ENCODE data around the gene FAIM2.
"Not testable (repeated sequence)": the region's sequence is repeated elsewhere in the genome, so short reads cannot be mapped to it uniquely, and the experiment has no call there.

FAIM2 gene

DNA sequence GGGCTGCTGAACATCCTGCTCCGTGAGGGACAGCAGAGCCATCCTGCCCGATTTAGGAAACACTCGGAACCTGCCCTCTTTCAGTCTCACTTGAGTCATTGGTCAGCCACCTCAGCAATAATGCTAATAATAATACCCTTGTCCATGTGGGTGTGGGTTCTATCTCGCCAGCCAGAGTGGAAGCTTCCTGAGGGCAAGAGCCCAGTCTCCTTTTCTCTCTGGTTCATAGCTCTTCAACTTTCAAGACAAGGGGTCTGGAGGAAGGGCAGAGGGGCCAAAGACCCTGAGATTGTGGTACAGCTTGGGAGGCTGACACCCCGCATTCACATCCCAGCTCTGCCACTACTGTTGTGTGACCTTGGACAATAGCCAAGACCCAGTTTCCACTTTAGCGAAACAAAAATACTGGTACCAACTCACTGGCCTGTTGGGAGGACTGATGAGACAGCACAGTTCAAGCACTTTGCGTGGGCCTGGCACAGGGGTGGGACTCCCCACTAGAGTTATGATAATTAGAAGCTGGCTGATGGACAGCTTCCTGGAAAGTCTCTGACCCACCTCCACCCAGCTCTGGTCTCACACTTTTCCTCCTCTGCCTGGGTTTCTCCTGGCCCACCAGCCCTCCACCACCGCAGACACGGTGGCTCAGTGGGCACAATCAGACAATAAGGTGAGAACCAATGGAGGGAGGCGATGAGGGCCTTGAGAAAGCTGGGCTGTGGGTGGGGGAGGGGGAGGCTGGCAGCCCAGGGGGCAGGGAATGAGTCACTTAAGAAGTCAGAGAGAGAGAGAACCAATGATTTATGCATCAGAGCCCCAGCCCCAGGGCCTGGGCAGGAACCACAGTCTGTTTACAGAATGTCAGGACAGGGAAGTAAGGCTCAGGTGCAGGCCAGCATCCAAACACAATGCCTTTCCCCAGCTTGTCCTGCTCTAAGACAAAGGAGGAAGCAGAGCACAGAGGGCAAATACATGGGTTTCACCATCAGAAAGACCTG lies 9.6 kb downstream of the FAIM2 start:
- no peak for DNase-seq (ENCODE audit: low spot score)

DNA sequence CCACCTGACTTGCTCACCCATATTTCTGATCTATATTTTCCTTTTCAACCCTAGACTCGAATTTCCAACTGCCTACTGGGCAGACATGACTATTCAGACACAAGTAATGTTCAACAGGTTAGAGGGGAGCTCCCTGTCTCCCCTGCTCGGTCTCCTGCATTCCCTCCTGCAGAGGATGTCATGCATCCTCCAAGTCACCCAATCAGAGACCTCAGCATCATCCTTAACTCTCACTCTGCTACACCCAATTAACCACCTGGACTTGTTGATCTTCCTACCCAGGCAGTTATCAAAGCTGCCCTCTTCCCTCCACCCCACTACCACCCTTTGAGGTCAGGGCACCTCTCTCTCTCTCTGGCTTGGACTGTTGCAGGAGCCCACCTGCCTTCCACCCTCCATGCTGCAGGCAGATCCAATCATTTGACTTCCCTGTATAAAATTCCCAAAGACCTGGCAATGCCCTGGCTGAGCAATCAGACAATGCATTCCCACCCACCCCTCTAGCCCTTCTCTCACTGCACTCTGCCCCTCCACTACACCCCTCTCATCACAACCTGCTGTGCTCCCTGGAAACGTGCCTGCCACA lies 10.9 kb downstream of the FAIM2 start:
- no peak for DNase-seq (ENCODE audit: low spot score)

DNA sequence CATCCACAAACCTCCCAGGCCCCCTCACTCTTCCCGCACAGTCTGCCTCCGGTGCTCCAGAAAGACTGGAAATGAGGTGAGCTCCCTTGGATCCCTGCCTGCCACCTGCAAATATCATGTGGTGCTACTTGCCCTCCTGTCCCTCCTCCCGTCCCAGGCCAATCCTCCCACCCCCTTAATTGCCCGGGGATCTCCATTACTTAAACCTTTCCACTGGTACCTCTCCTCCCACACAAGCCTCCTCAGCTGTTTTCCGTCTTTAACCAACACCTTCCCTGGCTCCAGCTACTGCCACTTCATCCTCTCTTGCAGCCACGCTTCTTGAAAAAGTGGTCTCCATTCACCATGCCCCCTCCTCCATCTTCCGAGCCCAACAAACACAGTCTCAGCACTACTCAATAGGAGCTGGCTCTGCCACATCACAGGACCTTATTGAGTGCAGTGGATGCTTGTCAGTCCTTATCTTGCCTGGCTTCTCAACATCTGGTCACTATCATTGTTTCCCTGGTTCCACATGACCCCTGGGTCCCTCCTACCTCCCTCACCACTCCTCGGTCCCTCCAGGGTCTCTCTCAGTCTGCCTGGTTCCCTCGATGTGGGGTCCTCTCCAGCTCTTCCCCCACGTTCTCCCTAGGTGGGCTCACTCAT lies 11.5 kb downstream of the FAIM2 start:
- DNase-seq (ENCODE audit: low spot score) = no peak

DNA sequence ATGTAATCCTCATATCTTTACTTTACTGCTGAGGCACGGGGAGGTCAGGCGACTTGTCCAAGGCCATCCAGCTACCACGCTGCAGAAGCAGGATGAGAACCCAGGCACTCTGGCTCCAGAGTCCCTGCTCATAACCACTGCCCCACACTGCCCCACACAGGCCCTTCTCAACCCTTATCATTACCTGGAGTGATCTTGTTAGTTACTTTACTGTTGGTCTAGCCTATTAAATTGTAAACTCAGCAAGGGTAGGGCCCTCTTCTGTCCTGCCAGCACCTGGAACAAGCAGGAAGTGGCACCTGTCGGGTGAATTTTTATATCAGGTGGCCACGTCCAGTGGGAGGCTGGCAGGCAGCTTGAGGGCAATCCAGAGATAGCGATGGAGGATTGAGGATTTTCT lies 12.2 kb downstream of the FAIM2 start:
- no peak for DNase-seq (ENCODE audit: low spot score)

DNA sequence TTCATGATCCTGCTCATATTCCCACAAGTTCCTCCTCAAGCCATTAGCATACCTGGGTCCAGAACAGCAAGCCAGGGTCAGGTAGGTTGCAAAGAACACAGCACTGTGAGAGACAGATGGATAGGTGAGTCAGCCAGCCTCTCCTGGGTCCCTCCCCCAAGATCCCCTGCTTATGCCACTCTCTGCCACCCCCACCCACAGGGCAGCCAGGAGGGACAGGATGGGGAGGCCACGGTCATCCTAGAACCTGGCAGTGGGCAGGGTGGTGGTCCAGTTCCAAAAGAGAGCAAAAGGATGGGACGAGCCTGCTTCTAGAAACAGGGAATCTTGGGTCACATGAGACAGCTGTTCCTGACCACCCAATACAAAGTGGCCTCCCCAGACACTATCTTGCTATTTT lies 12.7 kb downstream of the FAIM2 start:
- DNase-seq (ENCODE audit: low spot score) = no peak

DNA sequence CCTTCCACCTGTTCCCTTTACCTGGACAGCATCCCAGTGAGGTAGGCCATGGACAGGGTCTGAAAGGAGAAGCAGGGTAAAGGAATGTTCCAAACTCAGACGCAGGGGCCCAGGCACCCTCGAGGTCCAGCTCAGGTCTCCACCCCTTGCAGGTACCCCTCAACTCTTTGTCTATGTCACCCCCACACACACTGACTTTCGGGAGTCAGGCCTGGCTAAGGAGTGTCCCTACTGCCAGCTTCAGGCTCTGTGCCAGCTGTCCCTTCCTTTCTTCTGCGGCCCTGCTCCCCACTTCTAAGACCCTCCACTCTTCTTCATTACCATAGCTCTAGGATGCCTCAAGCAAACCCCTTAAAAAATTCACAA lies 13.6 kb downstream of the FAIM2 start:
- no peak for DNase-seq (ENCODE audit: low spot score)

DNA sequence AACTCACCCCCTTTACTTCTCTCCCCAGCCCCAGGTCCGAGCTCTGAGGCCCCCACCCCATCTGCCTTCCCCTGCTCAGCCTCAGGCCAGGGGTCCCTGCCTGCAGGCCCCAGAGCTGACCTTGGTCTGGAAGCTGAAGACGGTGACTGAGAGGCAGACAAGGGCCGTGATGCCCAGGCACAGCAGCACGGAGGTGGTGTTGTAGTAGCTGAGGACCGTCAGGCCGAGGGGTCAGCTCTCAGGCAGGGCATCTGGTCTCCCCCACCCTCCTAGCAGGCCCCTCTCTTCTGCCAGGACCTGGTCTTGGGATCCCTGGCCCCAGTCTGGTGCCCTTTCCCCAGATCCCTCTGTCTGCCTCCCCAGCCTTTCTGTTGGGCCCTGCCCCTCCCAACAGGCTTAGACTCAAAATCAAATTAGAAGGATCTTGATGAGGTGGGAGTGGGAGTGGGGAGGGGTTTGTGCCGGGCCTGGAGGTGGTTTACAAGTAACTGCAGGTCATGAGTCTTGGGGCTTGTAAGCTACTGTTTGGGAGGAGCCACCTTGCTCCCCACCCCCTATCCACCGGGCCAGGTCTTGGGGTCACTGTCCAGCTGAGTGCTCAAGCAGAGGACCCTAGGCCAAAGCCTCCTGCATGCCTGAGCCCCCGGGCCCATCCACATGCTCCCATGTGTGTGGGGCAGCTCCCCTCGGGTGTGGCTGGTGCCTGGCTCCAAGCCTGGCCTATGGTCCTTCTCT lies 14.2 kb downstream of the FAIM2 start:
- DNase-seq (ENCODE audit: low spot score) = no peak

DNA sequence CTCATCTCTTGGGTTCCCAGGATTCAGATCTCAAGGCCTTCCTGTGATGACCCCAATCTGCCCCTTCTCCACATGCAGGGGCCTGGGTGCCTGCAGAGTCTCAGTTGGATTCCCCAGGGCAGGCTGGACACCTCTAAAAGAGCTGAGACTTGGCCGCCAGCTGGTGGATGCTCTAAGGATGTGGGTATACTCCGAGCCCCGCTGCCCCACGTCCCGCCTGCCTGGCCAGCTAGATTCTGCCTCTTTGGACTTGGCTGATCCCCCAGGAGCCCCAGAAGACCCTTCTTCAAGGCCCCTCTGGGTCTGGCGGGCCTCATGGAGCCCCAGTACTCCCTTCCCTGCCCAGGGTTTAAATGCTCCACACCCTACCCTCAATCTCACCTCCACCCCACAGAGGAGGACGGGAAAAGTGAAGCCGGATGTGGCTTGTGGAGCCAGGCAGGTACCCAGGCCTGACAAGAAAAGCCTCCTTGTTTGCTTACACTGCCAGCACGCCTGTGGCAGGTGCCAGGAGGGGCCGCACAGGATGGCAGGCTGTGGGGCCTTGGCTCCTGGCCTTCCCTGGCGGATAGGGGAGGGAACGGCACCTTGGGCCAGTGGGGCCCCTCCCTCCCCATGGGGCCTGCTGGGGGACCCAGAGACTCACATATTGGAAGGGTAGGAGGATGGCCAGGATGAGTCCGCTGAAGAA lies 15.1 kb downstream of the FAIM2 start:
- no peak for DNase-seq (ENCODE audit: low spot score)

DNA sequence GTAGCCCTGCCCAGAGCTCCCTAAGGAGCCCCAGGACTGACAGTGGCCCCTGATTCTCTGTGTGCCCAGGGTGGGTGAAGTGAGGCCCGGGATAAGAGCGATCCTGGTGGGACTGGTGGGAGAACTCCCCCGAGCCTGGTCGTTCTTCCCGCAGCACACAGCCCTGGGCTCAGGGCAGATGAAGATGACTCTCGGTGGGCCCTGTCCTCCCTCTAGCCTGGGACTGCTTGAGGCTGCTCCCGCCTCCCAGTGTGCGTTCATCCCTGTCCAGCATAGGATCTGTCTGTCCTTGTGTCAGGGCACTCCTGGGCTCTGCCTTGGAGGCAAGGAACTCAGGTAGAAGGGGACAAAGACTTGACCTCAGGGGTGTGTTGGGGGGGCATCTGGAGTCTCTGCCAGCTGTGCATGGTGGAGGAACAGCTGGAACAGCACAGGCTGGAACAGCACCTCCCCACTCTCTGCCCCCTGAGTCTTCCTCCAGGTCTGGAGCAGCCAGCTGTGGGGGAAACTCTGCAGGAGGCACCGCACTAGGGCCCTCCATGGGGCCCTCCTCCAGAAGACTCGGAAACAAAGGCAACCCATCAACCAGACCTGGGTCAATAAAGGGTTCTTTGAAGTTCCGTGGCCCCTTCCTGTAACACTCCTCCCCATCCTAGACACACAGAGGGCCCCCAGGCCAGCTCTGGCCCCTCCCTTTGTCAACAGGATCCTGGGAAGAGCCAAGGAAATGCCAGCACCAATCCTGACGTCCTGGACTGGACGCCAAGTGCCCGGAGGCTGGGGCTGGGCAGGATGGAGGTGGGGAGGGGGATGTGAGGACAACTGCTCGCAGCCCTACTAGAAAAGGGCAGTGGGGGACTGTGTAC lies 15.9 kb downstream of the FAIM2 start:
- DNase-seq (ENCODE audit: low spot score) = no peak

DNA sequence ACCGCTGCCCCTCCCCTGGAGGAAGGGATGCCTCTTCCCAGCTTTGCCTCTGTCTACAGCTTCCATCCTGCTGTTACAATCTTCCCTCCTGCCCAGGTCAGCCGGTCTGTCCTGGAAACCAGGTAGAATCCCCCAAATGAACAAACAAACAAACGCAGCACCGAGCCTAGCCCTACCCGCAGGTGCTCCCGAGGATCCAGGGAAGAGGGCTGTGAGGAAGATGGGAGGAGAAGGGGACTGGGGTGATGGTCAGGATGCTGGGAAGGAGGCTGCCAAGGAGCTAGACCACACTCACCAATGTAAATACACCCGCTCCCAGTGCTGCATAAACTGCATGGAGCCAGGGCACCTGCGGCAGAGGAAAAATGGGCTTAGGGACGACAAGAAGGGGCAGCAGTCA lies 16.6 kb downstream of the FAIM2 start:
- DNase-seq (ENCODE audit: low spot score) = no peak

DNA sequence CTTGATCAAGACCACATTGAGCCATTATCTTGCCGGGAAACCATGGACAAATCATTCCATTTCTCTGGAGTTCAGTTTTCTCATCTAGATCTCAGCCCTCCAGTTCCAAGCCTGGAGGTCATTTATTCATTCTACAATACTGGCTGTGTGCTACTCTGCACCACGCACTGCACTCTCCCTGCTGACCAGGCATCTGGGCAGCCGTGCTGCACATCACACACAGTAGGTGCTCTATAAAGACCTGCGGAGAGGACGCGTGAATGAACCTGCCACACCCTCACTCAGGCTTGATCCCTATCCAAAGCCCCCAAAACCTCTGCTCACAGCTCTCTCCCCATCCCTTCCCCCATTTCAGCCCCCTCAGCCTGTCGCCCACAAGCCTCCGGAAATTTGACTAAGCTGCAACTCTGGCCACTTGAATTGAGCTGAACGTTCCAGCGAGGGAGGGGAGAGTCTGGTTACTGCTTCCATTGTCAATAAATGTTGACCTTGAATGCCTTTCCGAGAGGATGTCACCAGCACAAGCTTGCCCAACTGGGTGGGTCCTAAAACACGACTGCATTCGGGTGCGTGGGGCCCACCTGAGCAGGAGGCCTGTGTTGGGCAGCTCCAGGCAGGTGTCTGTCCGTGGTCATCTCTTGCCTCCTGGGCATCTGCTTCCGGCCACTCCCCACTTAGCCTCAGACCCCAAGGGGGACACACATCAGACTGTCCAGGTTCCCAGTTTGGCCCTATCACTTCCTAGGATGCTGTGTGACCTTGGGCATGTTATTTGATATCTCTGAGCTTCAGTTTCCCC lies 17.8 kb downstream of the FAIM2 start:
- DNase-seq (ENCODE audit: low spot score) = no peak

DNA sequence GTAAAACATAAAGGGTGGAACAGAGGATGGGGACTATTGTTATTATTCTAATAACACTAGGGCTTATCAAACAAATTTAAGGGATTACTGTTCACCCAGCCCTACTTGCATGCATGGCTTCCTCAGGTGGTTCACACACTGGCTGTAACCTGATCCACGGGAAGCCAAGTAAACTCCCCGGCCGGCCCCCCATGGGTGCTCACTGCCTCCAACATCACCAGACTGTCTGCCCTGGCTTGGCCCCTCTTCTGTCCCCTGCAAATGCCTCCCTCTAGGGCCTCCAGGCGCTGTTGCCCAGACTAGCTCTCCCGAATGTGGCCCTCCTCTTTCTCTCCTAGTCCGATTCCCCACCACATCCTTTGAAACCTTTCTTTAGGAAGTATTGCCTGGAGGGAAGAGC lies 18.6 kb downstream of the FAIM2 start:
- DNase-seq (ENCODE audit: low spot score) = no peak

DNA sequence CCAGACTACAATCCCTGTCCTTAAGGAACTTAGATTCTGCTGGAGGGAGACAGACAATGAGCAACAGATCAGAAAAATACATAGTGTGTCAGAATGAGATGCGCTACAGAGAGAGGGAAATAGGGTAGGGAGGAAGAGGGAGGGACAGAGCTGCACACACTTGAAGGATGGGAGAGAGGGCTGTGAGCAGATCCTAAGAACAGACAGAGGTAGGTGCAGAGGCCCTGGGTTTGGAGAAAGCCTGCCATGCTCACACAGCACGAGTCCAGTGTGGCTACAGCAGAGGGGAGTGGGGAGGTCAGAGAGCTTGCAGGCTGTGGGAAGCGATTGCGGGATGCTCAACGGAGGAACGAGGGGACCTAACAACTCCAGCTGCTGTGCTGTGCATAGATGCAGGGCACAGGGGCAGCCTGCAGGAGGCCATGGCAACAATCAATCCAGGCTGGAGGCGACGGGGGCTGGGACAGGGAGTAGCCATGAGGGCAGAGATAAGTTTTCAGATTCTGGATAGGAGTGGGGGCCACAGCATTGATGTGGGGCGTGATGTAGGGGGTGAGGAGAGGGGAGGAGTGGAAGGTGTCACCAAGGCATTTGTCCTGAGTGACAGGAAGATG lies 20.7 kb downstream of the FAIM2 start:
- no peak for DNase-seq (ENCODE audit: low spot score)

DNA sequence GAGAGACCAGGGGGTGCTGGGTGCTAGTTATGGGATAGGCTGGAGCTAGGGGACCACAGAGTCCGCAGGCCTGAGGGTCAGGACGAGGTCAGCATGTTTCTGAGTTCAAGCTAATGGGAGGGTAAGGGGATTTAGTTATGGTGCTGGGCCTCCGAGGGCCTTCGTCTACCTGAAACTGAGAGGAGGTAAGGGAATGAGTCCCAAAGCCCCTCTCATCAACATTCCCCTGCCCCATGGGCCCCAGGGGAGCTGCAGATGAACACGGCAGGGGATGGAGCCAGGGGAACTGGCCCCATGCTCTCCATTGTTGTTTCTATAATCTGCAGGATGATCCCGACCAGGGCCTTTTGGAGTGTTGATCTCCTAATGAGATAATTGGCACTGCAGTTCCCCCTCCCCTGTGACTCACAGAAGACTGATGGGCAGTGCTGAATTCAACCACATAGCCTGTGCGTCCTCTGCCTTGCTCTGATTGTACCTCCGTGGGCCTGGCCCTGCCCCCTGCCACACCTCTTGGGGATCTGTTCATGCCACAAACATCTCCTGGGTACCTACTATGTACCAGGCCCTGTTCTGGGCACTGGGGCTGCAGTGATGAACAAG lies 21.4 kb downstream of the FAIM2 start:
- no peak for DNase-seq (ENCODE audit: low spot score)

DNA sequence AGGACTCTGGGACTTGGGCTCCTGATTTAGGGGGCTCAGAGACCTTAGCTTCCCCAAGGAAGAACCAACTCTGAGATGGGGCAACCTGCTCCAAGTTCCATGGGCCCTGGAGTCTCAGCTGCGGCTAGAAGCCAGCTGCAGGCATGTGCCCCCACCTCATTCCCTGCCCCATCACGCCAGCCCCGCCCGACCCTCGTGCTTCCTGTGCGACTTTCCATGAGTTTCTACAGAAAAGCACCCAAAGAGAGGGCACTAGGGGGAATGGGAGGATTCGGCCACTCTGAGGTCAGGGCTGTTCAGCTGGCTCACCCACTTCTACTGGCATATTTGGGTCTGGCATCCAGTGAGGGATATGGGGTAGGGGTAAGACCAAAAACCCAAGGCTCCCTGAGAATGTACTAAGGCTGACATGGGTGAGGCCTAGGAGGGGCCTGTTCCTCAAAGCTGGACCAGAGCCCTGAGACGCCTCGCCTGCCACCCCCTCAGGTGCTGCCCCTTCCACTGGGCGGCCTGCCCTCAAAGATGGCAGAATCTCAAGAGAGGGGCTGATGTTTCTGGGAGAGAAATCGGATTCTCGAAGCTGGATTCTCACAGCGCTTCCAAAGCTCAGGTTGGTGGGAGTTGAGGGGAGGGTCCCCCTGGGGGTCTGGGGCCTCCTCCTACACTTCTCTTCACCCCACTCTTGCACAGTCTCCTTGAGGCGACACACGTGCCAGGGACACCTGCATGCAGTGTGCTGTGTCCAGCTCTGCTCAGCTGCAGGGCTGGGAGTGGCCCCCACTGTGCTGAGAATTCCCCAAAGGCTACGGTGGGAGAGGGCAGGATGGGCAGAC lies 22.1 kb downstream of the FAIM2 start:
- no peak for DNase-seq (ENCODE audit: low spot score)

DNA sequence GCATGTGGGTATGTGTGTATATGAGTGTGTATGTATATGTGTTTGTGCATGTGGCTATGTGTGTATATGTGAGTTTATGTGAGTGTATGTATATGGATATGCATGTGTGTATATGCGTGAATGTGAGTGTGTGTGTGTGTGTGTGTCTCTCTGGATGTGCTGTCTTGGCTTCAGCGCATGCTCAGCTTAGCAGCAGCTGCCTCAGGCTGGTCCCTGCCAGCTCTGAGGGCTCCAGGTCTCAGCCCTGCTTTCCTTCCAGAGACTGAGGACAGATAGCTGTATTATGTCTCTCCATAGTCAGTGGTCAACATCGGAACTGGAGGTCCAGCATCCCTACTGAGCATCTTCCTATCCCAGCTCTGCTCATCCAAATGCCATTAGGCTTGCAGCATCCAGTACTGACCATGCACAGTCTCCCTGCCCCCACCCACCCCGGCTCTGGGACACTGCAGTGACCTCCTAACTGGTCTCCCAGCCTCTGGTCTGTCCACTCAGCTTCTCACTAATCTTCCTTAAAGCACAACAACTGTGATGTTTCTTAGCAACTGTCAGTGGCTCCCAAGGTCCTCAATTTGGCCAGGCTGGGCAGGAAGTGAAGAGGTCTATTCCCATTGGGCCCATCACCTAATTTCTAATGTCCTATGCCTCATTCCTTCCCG lies 22.8 kb downstream of the FAIM2 start:
- no peak for DNase-seq (ENCODE audit: low spot score)

DNA sequence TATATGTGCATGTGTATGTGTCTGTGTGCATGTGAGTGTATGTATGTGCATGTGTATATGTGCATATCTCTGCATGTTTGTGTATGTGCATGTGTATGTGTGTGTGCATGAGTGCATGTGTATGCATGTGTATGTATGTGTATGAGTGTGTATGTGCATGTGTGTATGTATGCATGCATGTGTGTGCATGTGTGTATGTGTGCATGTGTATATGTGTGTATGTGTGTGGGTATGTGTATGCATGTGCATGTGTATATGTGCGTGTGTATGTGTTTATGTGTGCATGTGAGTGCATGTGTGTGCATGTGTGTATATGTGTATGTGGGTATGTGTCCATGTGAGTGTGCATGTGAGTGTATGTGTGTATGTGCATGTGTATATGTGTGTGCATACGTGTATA lies 24.6 kb downstream of the FAIM2 start:
- DNase-seq (ENCODE audit: low spot score) = not testable (repeated sequence)

DNA sequence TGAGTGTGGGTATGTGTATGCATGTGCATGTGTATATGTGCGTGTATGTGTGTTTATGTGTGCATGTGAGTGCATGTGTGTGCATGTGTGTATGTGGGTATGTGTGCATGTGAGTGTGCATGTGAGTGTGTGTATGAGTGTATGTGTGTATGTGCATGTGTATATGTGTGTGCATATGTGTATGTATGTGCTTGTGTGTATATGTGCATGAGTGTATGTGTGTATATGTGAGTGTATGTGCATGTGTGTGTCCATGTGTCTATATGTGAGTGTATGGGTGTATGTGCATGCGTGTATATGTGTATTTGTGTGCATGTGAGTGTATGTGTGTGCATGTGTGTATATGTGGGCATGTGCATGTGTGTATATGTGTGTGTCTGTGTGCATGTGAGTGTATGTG lies 25.7 kb downstream of the FAIM2 start:
- DNase-seq (ENCODE audit: low spot score) = no peak

All from activated CD4-positive, alpha-beta T cell treated with anti-CD3 and anti-CD28 coated beads, Interleukin-2, Interleukin-4, amounts not matched to agents 100 ng/mL and 50 ng/mL, durations not matched to agents 16 hours and 8 hours (primary cell).